HG03571 (cell line): ENCODE measurements around the gene GNG12.
"Not testable (repeated sequence)": the region's sequence is repeated elsewhere in the genome, so short reads cannot be mapped to it uniquely, and the experiment has no call there.

ENCODE experiments used
- ATAC-seq: cut with Tn5 transposase; IDR thresholded peaks from one replicate; pipeline ENCODE4 v1.9.1; 2021; ENCODE audit not compliant: unreplicated experiment

Gene GNG12

DNA sequence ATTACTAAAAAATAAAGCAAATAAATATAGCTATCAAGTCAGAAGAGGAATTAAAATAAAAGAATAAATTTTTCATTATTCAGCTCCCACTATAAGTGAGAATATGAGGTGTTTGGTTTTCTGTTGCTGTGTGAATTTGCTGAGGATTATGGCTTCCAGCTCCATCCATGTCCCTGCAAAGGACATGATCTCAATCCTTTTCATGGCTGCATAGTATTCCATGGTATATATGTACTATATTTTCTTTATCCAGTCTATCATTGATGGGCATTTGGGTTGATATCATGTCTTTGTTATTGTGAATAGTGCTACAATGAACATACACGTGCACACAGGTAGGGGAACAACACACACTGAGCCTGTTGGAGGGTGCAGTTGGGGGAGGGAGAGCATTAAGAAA is 176.1 kb downstream of the GNG12 start:
- ATAC-seq, result not testable (repeated sequence)

DNA sequence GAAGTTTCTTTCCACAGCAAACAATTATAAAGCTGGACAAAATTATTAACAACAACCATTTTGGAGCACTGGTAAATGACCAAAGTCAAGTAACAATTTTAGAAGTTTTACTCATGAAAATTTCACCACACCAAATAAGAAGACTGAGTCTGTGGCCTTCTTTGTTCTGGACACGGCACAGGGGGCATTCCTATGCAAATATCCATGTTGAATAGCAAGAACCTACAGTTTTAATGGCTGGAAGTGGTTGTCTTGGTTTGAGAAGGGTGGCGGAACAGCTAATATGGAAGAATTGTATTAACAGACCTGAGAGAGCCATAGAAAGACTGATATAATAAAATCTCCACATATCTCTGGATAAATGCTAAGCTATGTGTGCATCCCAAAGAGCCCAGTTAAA is 177.7 kb downstream of the GNG12 start:
- no peak for ATAC-seq

DNA sequence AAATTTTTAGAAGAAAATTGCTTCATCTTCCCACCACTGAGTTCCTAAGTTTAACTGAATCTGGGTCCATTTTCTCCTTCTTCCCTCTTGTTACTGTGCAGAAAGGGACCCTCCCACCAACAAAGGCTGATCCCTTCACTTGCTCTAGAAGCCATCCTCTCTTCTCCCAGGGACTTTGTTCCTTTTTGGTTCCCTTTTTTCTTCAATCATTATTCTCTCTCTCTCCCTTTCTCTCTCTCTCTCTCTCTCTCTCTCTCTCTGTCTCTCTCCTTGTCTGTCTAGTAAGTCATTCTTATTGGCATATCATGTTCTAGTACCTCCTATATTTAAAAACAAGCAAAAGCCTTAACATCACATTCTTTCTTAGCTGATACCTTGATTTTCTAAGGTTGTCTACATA is 180.0 kb downstream of the GNG12 start:
- ATAC-seq, result no peak

DNA sequence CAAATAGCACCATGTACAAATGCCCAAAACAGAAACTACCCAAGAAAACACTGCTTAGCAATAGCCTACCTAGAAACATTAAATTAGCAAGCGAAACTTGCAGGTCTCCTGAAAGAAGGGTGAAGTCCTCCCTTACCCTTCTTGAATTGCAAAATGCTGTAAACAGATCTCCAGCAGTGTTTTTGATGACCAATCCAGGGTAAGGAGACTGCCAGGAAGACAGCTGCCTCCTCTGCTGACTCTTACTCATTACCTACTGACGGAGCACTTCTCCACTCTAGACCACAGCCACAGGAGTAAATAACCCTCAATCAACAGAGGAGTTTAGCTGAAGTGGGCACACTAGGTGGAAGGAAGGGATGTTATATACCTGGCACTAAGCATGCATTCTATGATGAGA is 180.5 kb downstream of the GNG12 start:
- ATAC-seq, result no peak
